Hepatocyte (in vitro differentiated cells): ENCODE results near the gene C16orf87. TPM values are rescaled to one million over a fixed set of nuclear protein-coding genes. Genes with fewer than 3 reads are reported as not detected.
A peak's percentile ranks its signal among the peaks of the same experiment; 100 is the strongest.
"Not testable (repeated sequence)": the region's sequence is repeated elsewhere in the genome, so short reads cannot be mapped to it uniquely, and the experiment has no call there.

Experiments used
- DNase-seq: peaks from one replicate; pipeline ENCODE4 v3.0.0-alpha.2; 2016; ENCODE audit warnings: low spot score
- H2AFZ ChIP-seq: fragments of 200-600 bp; sonication (generic); 2 replicates; pipeline ENCODE4 v1.6.0; 2016; ENCODE audit warnings: antibody characterized with exemption, mild to moderate bottlenecking
- H3K27ac ChIP-seq: fragments of 200-600 bp; sonication (generic); 2 replicates; pipeline ENCODE4 v1.5.1; 2016; ENCODE audit warnings: mild to moderate bottlenecking
- H3K27me3 ChIP-seq: fragments of 200-600 bp; sonication (generic); 2 replicates; pipeline ENCODE4 v1.6.1; 2016
- H3K36me3 ChIP-seq: fragments of 200-600 bp; sonication (generic); replicated peaks from 2 replicates; pipeline ENCODE4 v1.5.1; 2016; ENCODE audit warnings: low read depth; ENCODE audit not compliant: insufficient read depth
- H3K4me1 ChIP-seq: fragments of 200-600 bp; sonication (generic); 2 replicates; pipeline ENCODE4 v1.5.1; 2016; ENCODE audit warnings: mild to moderate bottlenecking, moderate library complexity; ENCODE audit not compliant: insufficient read depth
- H3K4me2 ChIP-seq: fragments of 200-600 bp; sonication (generic); 2 replicates; pipeline ENCODE4 v1.6.0; 2016
- H3K4me3 ChIP-seq: fragments of 200-600 bp; sonication (generic); 2 replicates; pipeline ENCODE4 v1.5.1; 2016; ENCODE audit warnings: mild to moderate bottlenecking
- H3K79me2 ChIP-seq: fragments of 200-600 bp; sonication (generic); 2 replicates; pipeline ENCODE4 v1.6.0; 2017; ENCODE audit warnings: mild to moderate bottlenecking
- H3K9me2 ChIP-seq: fragments of 200-600 bp; sonication (generic); replicated peaks from 2 replicates; pipeline ENCODE4 v1.6.0; 2017; ENCODE audit warnings: mild to moderate bottlenecking; ENCODE audit not compliant: insufficient read depth
- H3K9me3 ChIP-seq: fragments of 200-600 bp; sonication (generic); 2 replicates; pipeline ENCODE4 v1.5.1; 2016; ENCODE audit warnings: low read depth, mild to moderate bottlenecking
- H4K20me1 ChIP-seq: fragments of 200-600 bp; sonication (generic); 2 replicates; pipeline ENCODE4 v1.6.0; 2016; ENCODE audit warnings: mild to moderate bottlenecking; ENCODE audit not compliant: insufficient read depth, poor library complexity, severe bottlenecking
- EZH2 ChIP-seq: fragments of 200-600 bp; sonication (generic); IDR thresholded peaks from 2 replicates; pipeline ENCODE4 v1.6.1; 2016; ENCODE audit warnings: antibody characterized with exemption, mild to moderate bottlenecking, borderline replicate concordance
- EZH2phosphoT487 ChIP-seq: fragments of 200-600 bp; sonication (generic); IDR thresholded peaks from one replicate; pipeline ENCODE4 v1.6.1; 2018; ENCODE audit warnings: antibody characterized with exemption, mild to moderate bottlenecking, low read depth, moderate library complexity; ENCODE audit not compliant: unreplicated experiment, severe bottlenecking
- WGBS: methylation state at CpG from one replicate; pipeline ENCODE4 v1.1.6; 2016; ENCODE audit warnings: low lambda C conversion rate; ENCODE audit errors: missing lambda C conversion rate; 5-methylcytosine and 5-hydroxymethylcytosine counted together
- polyA plus RNA-seq: library from polyadenylated mRNA; unstranded; fragments of >200 nt; fragmentation: Nextera tagmentation; extraction: Ambion mirVana; gene quantifications from 2 replicates; pipeline ENCODE4 v1.2.1, GENCODE V29; 2016
- total RNA-seq: library from RNA; depleted of rRNA; stranded (reverse); fragments of >200 nt; gene quantifications from 2 replicates; pipeline ENCODE4 v1.2.3, GENCODE V29; 2014
- TF ChIP-seq, protein P1 (sequence below): fragments of 200-600 bp; sonication (generic); IDR thresholded peaks from 2 replicates; pipeline ENCODE4 v1.5.1; 2016; ENCODE audit warnings: antibody characterized with exemption, mild to moderate bottlenecking; ENCODE audit not compliant: poor library complexity

Gene C16orf87
- total and polyA plus RNA-seq, 2 experiments from 2014 or later: 24.9 to 25.1 TPM

GRCh38 chr16:46871597-46871996, 40.6 kb upstream of the C16orf87 start:
- no peak overlapping the region for H3K4me2 ChIP-seq
- 73% methylated on average over 8 of the region's 8 CpGs for WGBS
- H3K4me3 ChIP-seq: no peak overlapping the region
- no peaks in the 10 kb centered on the region for H4K20me1 ChIP-seq
- no peak for TF ChIP-seq EZH2phosphoT487
- no peak for TF ChIP-seq EZH2
- TF ChIP-seq, protein P1, sequence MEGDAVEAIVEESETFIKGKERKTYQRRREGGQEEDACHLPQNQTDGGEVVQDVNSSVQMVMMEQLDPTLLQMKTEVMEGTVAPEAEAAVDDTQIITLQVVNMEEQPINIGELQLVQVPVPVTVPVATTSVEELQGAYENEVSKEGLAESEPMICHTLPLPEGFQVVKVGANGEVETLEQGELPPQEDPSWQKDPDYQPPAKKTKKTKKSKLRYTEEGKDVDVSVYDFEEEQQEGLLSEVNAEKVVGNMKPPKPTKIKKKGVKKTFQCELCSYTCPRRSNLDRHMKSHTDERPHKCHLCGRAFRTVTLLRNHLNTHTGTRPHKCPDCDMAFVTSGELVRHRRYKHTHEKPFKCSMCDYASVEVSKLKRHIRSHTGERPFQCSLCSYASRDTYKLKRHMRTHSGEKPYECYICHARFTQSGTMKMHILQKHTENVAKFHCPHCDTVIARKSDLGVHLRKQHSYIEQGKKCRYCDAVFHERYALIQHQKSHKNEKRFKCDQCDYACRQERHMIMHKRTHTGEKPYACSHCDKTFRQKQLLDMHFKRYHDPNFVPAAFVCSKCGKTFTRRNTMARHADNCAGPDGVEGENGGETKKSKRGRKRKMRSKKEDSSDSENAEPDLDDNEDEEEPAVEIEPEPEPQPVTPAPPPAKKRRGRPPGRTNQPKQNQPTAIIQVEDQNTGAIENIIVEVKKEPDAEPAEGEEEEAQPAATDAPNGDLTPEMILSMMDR: no peak
- no peak for DNase-seq
- H3K36me3 ChIP-seq: no peaks in the 10 kb centered on the region
- no peak overlapping the region for H2AFZ ChIP-seq
- no peak overlapping the region for H3K27ac ChIP-seq
- H3K9me2 ChIP-seq: no peaks in the 10 kb centered on the region
- no peaks in the 10 kb centered on the region for H3K9me3 ChIP-seq
- H3K79me2 ChIP-seq: no peaks in the 10 kb centered on the region
- no peaks in the 10 kb centered on the region for H3K27me3 ChIP-seq
- no peaks in the 10 kb centered on the region for H3K4me1 ChIP-seq

- H3K9me2 ChIP-seq, H3K4me3 ChIP-seq, H4K20me1 ChIP-seq, H2AFZ ChIP-seq, H3K4me2 ChIP-seq, H3K79me2 ChIP-seq, H3K4me1 ChIP-seq, H3K9me3 ChIP-seq, H3K36me3 ChIP-seq, H3K27me3 ChIP-seq: not testable (repeated sequence)
- DNase-seq: peak; percentile 37
- peak overlapping the region; percentile 31 for H3K27ac ChIP-seq
- WGBS: 55% methylated on average over 2 of the region's 2 CpGs
These were observed 37.9 kb upstream of the C16orf87 start for GRCh38 chr16:46868891-46869290.

GRCh38 chr16:46867486-46867885, 36.5 kb upstream of the C16orf87 start:
- H3K4me2 ChIP-seq, H3K27ac ChIP-seq, H3K4me1 ChIP-seq, H3K9me2 ChIP-seq, H4K20me1 ChIP-seq, H3K27me3 ChIP-seq, DNase-seq, H3K9me3 ChIP-seq, H3K36me3 ChIP-seq, H3K4me3 ChIP-seq, H3K79me2 ChIP-seq, H2AFZ ChIP-seq: not testable (repeated sequence)
- WGBS: 98% methylated on average over 2 of the region's 2 CpGs

- no peak overlapping the region for H3K4me2 ChIP-seq
- no peaks in the 10 kb centered on the region for H4K20me1 ChIP-seq
- H2AFZ ChIP-seq: no peak overlapping the region
- TF ChIP-seq EZH2phosphoT487: no peak
- TF ChIP-seq EZH2: no peak
- TF ChIP-seq, protein P1: no peak
- peaks cover 7% of the 10 kb centered on the region for H3K4me1 ChIP-seq
- H3K36me3 ChIP-seq: no peaks in the 10 kb centered on the region
- H3K4me3 ChIP-seq: no peak overlapping the region
- H3K79me2 ChIP-seq: no peaks in the 10 kb centered on the region
- no peak overlapping the region for H3K27ac ChIP-seq
- no peak for DNase-seq
- WGBS: 73% methylated on average over 1 of the region's 1 CpG
- H3K9me2 ChIP-seq: no peaks in the 10 kb centered on the region
- no peaks in the 10 kb centered on the region for H3K27me3 ChIP-seq
- no peaks in the 10 kb centered on the region for H3K9me3 ChIP-seq
These were observed 35.3 kb upstream of the C16orf87 start for GRCh38 chr16:46866286-46866685.
